HG03565 (cell line): ENCODE measurements around the gene COX6B1.
"Not testable (repeated sequence)": the region's sequence is repeated elsewhere in the genome, so short reads cannot be mapped to it uniquely, and the experiment has no call there.

Source experiments
- ATAC-seq: cut with Tn5 transposase; IDR thresholded peaks from one replicate; pipeline ENCODE4 v1.9.1; 2021; ENCODE audit warnings: mild to moderate bottlenecking, moderate library complexity; ENCODE audit not compliant: unreplicated experiment

The COX6B1 gene

DNA sequence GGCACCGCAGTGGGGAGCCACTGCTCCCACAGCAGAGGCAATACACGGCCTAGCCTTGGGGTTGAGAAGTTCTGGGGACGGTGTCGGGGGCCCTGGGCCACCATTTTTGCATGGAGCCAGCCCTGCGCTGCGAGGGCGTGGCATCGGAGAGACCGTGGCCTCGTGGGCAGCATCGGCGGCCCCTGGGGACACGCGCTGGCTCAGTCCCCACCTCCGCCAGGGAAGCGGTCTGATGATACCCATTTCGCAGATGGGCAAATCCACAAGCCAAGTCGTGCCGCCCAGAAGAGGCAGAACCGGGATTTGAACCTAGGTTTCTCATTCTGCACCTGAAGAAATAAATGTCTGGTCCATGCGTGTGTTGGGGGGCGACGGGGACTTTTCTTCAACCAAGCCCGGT lies 17.0 kb downstream of the COX6B1 start:
- ATAC-seq, result no peak

DNA sequence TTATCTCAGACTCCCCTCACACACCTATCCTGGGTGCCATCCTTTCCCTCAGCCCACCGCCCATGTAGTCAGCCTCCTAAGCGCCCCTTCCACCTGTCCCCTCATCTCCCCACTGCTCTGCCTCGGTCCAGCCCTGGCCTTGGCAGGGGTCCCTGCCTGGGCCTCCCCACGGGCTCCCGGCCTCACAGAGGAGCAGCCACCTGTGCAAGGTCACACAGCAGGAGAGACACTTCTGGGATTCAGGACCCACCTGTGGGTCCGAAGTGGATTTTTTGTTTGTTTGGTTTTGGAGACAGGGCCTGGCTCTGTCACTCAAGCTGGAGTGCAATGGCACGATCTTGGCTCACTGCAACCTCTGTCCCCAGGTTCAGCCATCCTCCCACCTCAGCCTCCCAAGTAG lies 17.5 kb downstream of the COX6B1 start:
- no peak for ATAC-seq

DNA sequence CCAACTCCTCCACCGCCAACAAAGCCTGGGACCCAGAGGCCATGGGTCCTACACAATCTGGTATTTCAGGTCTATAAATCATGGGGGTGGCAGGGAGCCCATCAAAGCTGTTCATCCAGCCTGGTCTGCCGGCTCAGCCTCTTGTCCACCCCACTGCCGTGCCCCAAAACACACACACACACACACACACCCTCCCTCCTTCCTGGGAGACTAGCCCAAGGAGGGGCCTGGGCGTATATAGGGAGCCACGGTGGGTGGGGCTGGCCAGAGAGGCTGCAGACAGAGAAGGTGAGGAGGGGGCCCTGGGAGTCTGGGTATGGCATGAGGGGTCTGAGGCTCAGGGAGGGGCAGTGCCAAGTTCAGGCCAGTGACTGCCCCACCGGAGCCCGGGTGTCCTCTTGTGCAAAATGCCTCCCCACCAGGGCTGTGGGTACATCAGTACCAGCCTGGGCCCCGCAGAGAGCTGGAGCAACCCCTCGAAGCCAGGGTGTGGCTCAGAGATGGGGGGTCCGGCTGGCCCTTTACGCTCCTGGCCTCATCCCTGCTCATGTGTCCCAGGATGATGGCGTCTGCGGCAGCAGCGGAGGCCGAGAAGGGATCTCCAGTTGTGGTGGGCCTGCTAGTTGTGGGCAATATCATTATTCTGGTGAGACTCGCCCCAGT lies 18.3 kb downstream of the COX6B1 start, which contains the start of gene UPK1A:
UPK1A (plus strand) TSS at position 267 of the 663 bp plus-strand sequence; CDS start at position 563, 296 bp downstream.
- no peak for ATAC-seq

DNA sequence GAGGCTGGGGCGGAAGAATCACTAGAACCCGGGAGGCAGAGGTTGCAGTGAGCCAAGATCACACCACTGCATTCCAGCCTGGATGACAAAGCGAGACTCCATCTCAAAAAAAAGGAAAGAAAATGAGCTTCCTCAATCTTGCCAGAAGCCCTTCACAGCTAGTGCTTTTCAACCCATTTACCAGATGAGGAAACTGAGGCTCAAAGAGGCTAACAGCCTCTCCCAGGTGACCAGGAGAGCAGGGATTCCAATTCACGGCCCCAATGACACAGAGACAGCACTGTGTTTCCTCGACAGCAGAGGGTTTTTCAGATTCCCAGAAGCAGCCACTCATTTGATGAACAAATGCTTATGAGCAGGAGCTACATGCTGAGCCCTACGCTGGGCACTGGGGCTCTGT lies 21.4 kb downstream of the COX6B1 start:
- ATAC-seq, result no peak

DNA sequence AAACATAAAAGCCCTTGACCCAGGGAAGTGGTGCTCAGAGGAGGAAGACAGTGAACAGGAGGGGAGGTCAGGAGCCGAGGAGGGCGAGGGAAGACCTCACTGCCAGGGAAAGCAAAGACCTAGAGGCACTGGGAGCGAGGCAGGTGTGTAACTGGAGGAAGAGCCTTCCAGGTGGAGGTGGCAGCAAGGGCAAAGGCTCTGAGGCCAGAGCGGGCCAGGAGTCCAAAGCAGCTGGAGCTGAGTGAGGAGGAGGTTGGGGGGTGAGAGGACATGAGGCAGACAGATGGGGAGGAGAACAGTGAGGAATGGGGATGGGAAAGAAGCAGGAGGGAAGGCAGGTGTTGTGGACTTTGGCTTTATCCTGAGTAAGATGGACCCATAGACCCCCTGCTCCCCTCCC lies 21.9 kb downstream of the COX6B1 start:
- no peak for ATAC-seq

DNA sequence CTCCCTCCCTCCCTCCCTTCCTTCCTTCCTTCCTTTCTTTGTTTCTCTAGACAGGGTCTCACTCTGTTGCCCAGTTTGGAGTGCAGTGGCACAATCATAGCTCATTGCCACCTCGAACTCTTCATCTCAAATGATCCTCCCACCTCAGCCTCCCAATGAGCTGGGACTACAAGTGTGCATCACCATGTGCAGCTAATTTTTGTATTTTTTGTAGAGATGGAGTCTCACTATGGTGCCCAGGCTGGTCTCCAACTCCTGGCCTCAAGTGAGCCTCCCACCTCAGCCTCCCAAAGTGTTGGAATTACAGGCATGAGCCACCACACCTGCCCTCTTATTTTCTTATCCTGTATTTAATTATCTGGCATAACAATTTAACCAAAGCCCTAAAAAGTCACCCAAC lies 22.6 kb downstream of the COX6B1 start:
- ATAC-seq, result no peak

DNA sequence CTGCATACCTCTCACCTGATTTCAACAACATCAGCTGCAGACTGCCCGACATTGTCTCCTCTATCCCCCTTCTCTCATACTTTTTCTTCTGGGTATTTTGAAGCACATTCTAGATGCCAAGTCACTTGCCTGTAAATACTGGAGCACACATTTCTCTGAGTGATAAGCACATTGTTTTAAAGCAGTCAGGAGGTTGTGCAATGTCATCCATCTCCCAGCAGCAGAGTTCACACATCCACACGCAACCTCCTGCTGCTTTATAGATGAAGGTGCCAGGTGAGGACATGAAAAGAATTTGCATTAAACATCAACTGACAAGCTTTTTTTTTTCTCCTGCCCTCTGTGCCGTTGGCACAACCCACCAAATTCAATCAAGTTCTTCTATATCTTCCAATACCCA lies 23.7 kb downstream of the COX6B1 start:
- no peak for ATAC-seq

DNA sequence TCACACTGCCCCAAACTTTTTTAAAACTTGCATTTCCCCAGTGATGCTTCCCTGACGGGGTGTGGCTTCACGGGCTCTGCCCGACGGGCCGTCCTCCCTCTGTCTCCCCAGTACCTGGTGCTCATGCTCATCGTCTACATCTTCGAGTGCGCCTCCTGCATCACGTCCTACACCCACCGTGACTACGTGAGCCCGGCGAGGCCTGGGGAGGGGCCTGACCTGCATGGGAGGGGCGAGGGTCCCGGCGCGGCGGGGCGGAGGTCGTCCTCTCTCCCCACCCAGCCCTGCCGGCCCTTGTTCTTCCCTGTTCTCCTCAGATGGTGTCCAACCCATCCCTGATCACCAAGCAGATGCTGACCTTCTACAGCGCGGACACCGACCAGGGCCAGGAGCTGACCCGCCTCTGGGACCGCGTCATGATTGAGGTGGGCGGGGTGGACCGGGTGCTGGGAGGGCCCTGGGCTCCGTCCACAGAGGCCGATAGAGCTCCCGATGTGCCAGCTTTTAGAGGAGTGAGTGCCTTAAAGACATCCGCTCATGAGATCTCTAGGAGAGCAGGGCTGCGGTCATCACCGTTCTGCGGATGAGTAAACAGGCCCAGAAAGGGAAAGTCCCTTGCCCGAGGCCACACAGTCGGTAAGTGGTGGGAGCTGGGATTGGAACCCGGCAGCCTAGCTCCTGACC lies 25.1 kb downstream of the COX6B1 start:
- no peak for ATAC-seq

DNA sequence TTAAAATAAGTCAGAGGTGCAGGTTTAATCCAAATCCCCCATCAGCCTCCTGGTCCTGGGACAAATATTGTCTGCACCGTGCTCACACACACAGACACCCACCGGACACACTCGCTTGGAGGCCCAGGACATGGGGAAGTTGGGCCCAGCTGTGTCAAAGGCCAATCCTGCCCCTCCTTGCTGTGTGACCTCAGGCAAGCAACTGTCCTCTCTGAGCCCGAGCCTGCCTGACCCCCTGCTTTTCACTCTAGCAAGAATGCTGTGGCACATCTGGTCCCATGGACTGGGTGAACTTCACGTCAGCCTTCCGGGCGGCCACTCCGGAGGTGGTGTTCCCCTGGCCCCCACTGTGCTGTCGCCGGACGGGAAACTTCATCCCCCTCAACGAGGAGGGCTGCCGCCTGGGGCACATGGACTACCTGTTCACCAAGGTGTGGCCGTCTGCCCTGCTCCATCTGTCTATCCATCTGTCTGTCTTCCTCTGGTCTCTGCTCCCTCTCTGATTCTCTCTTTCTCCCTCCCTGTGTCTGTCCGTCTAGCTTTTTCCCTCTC lies 27.5 kb downstream of the COX6B1 start:
- ATAC-seq, result no peak

DNA sequence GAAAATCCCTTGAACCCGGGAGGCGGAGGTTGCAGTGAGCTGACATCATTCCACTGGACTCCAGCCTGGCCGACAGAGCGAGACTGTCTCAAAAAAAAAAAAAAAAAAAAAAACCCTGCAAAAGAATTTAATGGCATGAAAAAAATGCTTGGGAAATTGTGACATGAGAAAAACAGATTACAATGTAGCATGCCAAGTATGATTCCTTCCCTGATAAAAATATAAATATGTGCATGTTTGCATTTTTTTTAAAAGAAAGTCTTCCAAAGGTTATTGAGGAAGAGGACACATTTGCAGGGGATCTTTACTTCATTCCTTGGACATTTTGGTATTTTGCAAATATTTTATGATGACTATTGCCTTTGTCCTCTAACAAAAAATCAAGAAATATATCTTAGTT lies 41.7 kb downstream of the COX6B1 start:
- ATAC-seq, result no peak

DNA sequence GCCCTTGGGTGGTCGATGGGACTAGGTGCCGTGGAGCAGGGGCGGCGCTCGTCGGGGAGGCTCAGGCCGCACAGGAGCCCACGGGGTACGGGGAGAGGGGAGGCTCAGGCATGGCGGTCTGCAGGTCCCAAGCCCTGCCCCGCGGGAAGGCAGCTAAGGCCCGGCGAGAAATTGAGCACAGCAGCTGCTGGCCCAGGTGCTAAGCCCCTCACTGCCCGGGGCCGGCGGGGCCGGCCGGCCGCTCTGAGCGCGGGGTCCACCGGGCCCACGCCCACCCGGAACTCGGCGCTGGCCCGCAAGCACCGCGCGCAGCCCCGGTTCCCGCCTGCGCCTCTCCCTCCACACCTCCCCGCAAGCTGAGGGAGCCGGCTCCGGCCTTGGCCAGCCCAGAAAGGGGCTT lies 43.0 kb downstream of the COX6B1 start:
- ATAC-seq, result not testable (repeated sequence)

DNA sequence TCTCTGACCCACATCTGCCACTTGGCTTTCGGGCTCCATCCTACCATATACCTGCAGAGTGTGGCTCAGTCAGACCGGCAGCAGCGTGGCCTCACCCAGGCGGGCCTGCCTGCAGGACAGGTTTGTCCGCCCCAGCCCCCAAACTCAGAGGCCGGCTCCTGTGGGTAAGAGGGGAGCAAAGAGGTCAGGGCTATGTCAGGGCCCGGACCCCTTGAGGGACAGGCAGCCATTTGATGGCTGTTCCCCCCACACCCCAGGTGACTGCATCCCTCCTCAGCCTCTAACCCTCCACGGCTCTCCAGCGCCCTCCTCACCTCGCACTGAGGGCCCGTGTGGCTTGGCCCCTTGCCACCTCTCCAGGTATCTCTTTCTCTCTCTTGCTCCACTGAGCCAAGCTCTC lies 43.9 kb downstream of the COX6B1 start:
- ATAC-seq, result no peak

DNA sequence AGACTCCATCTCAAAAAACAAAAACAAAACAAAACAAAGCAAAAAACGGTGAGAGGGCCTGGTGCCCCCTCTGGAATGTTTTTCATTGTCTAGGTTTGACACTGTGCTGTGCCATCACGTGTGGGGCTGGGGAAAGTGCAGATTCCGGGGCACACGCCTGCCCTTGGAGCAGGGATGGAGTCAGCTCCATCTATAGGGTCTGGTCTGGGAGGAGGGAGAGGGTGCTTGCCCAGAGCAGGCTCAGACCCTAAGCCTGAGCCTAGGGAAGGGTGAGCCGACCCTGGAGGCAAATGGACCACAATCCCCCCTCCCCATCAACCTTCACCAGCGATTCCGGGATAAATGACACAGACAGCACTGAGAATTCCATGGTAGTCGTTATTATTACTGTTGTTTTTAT lies 45.3 kb downstream of the COX6B1 start:
- ATAC-seq, result no peak

DNA sequence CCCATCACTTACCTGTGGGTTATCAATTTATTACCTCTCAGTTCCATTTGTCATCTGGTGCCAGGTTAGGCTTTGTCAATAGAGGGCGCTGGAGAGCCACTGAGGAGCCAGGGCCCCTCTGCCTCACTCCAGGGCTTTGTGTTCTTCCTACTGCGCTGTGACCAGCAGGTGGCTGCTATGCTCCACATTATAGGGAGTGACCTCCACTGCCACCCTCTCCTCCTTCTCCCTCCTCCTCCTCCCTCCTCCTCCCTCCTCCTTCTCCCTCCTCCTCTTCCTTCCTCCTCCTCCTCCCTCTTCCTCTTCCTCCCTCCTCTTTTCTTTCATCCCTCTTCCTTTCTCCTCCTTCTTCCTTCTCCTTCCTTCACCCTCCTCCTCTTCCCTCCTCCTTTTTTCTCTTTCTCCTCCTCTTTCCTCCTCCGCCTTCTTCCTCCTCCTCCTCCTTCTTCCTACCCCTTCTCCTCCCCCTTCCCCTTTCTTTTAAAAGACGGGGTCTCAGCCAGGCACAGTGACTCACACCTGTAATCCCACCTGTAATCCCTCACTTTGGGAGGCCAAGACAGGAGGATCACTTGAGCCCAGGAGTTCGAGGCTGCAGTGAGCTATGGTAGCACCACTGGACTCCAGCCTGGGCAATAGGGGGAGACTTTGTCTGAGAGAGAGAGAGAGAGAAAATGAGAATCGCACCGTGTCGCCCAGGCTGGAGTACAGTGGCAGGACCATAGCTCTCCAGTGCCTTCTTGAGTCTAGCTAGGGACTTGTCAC lies 45.9 kb downstream of the COX6B1 start:
- ATAC-seq, result peak; percentile 69

DNA sequence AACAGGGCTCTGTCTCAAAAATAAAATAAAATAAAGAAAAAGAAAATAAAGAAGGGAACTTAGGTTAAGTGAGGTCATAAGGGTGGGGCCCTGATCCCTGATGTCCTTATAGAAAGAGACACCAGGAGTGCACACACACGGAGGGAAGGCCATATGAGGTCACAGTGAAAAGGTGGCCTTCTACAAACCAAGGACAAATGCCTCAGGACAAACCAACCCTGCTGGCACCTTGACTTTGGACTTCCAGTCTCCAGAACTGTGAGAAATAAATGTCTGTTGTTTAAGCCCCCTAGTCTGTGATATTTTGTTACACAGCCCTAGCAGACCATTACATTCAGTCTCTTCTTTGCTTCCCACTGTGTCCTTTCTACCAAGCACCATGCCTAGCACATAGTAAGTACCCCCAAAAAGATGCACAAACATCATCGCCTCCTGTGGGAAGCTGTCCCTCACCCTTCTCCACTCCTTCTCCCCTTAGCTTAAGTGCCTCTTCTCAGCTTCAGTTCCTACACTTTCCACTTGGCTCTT lies 47.8 kb downstream of the COX6B1 start:
- no peak for ATAC-seq

DNA sequence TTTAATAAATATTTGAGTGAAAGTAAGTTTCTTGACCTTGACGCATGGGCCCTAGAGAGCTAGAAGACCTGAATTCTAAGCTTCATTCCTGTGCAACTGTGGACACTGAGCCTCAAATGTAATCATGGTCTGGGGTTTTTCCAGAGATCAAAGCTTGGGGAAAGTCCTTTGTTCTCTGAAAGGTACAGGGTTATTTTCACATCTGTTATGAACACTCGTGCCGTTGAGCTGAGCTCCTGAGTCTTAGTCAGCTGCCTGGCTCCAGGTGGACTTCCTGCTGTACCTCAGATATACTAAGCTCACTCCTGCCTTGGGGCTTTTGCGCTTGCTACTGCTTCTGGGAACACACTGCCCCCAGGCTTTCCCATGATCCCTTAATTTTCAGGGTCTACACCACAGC lies 48.7 kb downstream of the COX6B1 start:
- ATAC-seq, result no peak

DNA sequence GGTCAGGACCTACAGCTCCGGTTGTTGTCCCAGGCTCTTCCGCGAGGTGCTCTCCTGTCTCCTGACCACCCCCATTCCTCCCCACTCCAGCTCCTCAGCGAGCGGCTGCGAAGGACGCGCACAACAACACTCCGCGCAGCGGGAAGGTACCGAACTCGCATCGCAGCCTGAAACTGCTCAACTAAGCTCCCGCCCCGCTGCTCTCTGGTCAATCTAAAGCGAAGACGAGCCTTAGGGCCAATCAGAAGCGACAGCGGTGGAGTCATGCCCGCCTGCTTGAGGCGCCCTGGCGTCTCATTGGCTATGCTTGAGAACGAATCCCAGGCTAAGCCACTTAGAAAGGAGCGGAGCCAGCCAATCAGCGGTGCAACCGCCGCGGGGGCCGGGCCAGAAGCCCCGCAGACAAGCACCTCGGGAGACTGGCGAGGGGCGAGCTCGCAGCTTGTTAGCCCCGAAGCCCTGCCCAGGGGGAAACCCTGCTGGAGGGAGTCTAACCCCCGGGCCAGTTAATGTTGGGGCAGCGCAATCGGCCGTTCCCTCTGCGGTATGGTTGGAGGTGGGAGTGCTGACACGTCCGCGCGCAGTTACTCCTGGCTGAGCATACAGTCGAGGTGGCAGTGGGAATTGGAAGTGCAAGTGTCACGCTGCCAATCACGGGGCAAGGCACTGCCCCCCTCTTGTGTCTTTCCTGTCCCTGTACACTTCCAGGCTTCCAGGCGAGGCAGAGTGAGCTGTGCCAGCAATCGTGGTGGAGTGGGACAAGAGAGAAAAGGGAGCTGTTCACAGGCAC lies 54.3 kb downstream of the COX6B1 start:
- peak; percentile 92 for ATAC-seq

DNA sequence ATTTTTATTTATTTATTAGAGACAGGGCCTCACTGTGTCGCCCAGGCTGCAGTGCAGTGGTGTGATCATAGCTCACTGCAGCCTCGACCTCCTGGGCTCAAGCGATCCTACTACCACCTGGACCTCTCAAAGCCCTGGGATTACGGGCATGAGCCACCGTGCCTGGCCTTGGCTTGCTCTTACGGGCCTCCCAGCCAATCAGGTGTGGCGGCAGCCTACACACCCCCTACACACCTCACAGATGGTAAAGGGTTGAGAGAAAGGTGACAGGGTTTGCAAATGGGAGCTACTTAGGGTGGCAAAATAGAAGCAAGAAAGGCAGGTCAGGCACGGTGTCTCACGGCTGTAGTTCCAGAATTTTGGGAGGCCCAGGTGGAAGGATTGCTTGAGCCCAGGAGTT lies 55.2 kb downstream of the COX6B1 start:
- ATAC-seq, result no peak

DNA sequence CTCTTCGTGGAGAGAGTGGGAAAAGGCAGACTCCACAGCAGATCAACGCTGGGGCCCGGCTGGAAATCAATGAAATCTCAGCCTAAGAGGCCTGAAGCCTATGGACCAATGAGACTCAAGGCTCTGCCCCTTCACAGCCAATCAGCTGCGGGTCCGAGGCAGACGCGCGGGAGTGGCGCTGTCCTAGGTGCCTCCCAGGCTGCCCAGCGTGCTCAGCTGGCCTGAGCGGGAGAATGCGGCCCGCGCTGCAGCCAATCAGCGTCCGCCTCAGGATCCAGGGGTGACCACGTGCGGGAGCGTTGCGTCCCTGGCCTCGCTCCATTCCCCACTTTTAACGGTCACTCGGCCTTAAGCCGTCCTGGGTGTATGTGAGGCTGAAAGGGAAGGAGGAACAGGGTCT lies 56.1 kb downstream of the COX6B1 start, which contains the start of gene ZBTB32:
ZBTB32 (plus strand) TSS at position 341 of the 400 bp plus-strand sequence. CDS start 10,069 bp downstream, outside the sequence.
- ATAC-seq, result no peak
